A549 (cell line): ENCODE data around the gene FHIT.

ENCODE experiments used
- POLR2A ChIP-seq: IDR thresholded peaks from 2 replicates; pipeline ENCODE4 v1.6.1; 2012; ENCODE audit warnings: mild to moderate bottlenecking, low read length
- RAD21 ChIP-seq, 2 experiments: fragments of >200 bp in 1 of 2; sonication (Bioruptor Twin) in 1 of 2; formaldehyde crosslinking in 1 of 2; IDR thresholded peaks in 1 of 2; conservative IDR thresholded peaks in 1 of 2; 2 replicates in 1 of 2; 3 replicates in 1 of 2; pipeline ENCODE4 v1.6.1; 2012 to 2018; ENCODE audit warnings: inconsistent platforms in 1 of 2
- SMC3 ChIP-seq: fragments of >200 bp; sonication (Bioruptor Twin); formaldehyde crosslinking; IDR thresholded peaks from 3 replicates; pipeline ENCODE4 v1.6.1; 2018; ENCODE audit warnings: inconsistent platforms
- TF ChIP-seq, protein P1 (sequence below): fragments of >200 bp; sonication (Bioruptor Twin); formaldehyde crosslinking; IDR thresholded peaks from 3 replicates; pipeline ENCODE4 v1.5.1; 2016
- TF ChIP-seq, protein P2 (sequence below): fragments of 450-650 bp; IDR thresholded peaks from 2 replicates; pipeline ENCODE4 v1.6.1; 2014; ENCODE audit warnings: antibody characterized with exemption

- TF ChIP-seq RAD21 (conservative IDR thresholded peaks at IDR 0.05 in 1 of 2, IDR thresholded peaks at IDR 0.05 in 1 of 2) (no peak), SMC3 (no peak), POLR2A (no peak)
- TF ChIP-seq, protein P1, sequence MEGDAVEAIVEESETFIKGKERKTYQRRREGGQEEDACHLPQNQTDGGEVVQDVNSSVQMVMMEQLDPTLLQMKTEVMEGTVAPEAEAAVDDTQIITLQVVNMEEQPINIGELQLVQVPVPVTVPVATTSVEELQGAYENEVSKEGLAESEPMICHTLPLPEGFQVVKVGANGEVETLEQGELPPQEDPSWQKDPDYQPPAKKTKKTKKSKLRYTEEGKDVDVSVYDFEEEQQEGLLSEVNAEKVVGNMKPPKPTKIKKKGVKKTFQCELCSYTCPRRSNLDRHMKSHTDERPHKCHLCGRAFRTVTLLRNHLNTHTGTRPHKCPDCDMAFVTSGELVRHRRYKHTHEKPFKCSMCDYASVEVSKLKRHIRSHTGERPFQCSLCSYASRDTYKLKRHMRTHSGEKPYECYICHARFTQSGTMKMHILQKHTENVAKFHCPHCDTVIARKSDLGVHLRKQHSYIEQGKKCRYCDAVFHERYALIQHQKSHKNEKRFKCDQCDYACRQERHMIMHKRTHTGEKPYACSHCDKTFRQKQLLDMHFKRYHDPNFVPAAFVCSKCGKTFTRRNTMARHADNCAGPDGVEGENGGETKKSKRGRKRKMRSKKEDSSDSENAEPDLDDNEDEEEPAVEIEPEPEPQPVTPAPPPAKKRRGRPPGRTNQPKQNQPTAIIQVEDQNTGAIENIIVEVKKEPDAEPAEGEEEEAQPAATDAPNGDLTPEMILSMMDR, result no peak
- TF ChIP-seq, protein P2, sequence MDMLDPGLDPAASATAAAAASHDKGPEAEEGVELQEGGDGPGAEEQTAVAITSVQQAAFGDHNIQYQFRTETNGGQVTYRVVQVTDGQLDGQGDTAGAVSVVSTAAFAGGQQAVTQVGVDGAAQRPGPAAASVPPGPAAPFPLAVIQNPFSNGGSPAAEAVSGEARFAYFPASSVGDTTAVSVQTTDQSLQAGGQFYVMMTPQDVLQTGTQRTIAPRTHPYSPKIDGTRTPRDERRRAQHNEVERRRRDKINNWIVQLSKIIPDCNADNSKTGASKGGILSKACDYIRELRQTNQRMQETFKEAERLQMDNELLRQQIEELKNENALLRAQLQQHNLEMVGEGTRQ, result no peak
These were observed 73.1 kb downstream of the FHIT start for GRCh38 chr3:61178167-61178566.
